IPS-18c (cell line): ENCODE data around the gene HNRNPUL2.
A peak's percentile ranks its signal among the peaks of the same experiment; 100 is the strongest.
"Not testable (repeated sequence)": the region's sequence is repeated elsewhere in the genome, so short reads cannot be mapped to it uniquely, and the experiment has no call there.

Experiments
- H3K4me3 ChIP-seq: 2 replicates; pipeline ENCODE4 v1.7.0; 2013; ENCODE audit warnings: low read depth, mild to moderate bottlenecking, low read length, moderate library complexity; ENCODE audit not compliant: insufficient read depth
- H3K9me3 ChIP-seq: one replicate; pipeline ENCODE4 v1.6.1; 2013; ENCODE audit warnings: mild to moderate bottlenecking, low read length, moderate library complexity; ENCODE audit not compliant: control insufficient read depth, insufficient read depth

The HNRNPUL2 gene

DNA sequence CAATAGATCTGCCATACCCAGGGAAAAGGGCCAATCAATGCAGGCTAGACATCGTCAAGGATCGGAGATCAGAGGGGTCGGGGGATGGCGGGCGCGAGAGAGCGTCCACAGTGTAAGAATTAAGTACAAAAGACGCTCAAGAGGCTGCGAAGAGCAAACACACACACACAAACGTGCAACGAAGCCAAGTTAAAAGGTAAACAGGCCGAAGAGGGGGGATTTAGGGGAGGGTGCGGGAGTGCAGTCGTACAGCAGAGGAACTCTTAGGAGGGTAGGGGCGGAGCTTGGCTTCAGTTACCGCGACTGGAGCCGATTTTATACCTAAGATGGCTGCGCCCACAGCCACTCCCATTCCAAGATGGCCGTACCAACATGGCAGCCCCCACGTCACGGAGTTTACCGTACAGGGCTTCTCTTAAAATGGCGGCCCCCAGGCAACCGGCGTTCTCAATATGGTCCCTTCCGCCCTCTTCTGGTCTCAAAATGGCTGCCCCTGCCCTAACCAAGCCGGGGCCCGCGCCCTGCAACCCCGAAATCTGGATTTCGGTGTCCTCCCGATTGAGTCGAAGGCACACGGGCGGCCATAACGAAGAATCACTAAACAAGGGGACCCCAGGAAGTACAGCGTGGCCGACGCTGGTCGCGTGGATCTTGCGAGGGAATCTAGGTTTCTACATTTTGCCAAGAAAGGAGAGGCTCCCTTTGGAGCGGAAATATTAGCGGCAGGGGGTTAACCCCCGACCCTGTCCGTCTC, 17.8 kb downstream of the HNRNPUL2 start:
- H3K9me3 ChIP-seq: no peaks in the 10 kb centered on the region
- peak overlapping the region; percentile 81 for H3K4me3 ChIP-seq

DNA sequence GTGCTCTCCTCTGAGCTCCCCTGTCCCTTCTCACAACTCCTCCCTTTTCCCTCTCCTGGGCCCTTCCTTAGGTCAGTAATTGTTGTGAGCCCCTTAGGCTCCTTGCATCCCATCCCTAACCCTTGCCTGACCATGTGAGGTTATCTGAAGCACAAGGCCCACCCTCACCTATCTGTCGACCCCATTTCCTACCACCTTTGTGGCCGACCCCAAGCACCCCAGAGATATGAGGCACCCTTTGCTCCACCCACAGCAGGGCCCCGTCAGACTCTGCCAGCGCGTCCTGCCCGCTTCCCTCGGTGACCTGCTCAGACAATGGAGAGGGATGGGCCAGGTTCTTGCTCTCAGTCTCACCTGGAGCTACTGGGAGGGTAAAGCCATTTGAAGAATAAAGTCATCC, 18.5 kb downstream of the HNRNPUL2 start:
- Histone ChIP-seq H3K9me3 (no peaks in the 10 kb centered on the region), H3K4me3 (peak overlapping the region; percentile 81)

DNA sequence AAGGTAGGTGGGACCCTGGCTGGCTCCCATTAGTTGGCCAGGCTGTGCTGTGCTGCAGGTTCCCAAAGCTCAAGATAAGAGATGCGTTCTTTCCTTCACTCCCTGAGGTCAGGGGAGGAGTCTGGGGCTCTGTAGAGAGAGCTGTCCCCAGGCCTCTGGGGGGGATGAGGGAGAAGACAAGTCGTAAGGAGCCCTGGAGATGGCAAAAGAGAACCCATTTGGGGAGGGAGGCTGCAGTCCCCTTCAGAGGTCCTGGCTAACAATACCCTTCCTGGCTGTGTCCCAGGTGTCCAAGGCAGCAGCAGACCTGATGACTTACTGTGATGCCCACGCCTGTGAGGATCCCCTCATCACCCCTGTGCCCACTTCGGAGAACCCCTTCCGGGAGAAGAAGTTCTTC, 18.9 kb downstream of the HNRNPUL2 start:
- no peaks in the 10 kb centered on the region for H3K9me3 ChIP-seq
- H3K4me3 ChIP-seq: peak overlapping the region; percentile 81; the same call in 1 of the 2 replicates

DNA sequence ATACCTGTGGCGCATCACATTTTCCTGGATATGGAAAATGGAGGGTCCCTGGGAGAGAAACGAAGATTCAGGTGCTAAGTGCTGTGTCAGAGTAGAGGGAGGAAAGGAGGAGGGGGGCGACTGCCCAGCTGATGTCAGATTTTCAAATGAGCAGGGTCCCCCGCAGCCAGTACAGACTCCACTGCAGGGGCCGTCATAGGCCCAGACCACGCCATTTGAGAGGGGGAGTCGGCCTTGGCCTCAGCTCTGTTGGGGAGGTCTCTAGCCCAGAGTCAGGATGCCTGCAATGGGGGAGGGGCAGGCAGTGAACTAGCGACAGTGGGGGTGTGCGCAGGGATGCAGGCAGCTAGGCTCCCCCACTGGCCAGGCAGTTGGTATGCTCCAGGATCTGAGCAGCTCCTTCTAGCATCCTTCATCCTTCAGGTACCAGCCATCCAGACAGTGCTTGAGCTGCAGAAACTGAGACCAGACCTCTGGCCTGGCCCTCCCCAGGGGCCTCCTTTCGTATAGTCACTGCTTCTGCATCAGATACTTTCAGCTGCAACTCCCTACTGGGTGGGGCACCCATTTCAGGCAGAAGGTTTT, 19.9 kb downstream of the HNRNPUL2 start, which contains the start of the genes BSCL2 and GNG3:
Gene BSCL2, minus strand, starts transcription at position 148 of the 585 bp plus-strand sequence. CDS start 229 bp downstream, outside the sequence.
Gene GNG3, plus strand, starts transcription at position 400 of the 585 bp plus-strand sequence. CDS start 620 bp downstream, outside the sequence.
- H3K4me3 ChIP-seq: peak within 1 kb of the TSS; percentile 63
- no peaks in the 10 kb centered on the region for H3K9me3 ChIP-seq

DNA sequence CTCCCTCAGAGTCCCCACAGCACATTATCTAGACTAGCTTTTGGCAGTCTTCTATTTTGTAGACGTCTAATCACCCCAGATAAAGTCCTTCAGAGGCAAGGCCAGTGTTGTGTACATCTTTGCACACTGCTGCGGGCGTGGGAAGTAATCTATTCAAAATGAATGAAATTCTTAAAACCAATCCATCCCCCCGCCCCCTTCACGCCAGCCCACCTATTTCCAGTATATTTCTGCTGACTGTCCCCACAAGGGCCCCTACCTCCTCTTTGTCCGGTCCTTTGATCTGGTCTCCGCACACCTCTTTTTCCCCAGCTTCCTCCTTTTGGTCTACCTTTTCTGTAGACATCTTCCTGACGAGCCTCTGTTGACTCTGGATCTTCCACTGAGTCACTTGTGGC, 20.4 kb downstream of the HNRNPUL2 start:
- H3K4me3 ChIP-seq: peak overlapping the region; percentile 63
- no peaks in the 10 kb centered on the region for H3K9me3 ChIP-seq

DNA sequence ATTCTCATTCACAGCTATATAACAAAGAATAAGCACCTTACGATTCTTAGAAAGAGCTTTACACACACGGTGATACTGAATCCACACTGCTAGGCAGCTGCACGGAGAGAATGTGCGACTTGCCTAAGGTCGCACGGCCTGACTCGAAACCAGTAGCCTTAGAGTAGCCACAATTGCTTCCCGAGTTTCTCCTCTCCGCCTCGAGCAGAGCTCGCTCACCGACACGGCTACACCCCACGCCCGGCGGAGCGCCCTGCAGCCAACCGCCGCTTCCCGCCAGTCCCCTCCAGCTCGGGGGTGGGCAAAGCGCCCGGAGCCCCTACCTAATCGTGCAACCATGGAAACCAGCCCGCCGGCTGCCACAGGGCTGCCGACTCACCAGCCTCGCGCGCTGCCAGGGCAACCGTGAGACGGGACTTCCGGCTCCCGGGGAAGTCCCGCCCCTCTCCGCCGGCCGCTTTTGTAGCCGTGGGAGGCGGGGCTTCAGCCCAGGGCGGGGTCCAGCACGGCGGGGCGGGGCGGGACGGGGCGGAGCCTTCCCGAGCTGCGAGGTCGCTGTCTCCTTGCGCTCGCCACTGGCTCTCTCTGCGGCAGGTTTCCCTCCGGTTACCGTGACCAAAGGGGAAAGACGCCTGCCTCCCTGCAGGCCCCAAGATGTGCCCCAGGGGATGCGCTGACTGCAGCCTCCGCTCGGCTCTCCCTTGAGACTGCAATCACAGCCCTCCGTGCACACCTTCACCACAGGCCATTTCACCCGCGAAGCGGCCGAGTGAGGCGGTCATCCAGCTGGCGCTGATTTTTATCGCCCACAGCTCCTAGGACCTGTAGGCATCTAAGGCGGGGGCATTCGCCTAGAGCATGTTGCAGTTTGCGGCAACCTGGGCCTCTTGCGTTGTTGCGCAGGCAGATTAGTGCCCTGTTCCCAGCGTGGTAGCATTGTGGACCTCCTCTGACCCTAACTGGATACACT, 21.1 kb downstream of the HNRNPUL2 start:
- no peaks in the 10 kb centered on the region for H3K9me3 ChIP-seq
- H3K4me3 ChIP-seq: peak overlapping the region; percentile 63

DNA sequence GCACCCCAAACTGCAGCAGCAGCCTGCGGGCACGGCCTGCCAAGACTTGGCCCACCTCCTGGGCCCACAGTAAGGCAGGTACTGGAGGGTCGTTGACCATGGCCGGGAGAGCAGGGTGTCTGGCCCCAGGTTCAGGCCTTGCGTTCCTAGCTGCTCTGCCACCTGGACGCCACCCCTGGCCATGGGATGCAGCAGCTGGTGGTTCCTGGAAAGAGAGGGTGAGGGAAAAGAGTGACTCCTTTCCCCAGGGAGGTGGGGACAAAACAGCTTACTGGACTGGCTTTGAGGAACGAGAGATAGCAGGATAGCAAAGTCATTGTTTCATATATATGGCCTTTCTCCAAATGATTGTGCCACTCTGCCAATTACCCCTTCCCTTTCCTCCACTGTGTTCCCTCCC, 21.8 kb downstream of the HNRNPUL2 start:
- Histone ChIP-seq H3K4me3 (peak overlapping the region; percentile 63), H3K9me3 (no peaks in the 10 kb centered on the region)

DNA sequence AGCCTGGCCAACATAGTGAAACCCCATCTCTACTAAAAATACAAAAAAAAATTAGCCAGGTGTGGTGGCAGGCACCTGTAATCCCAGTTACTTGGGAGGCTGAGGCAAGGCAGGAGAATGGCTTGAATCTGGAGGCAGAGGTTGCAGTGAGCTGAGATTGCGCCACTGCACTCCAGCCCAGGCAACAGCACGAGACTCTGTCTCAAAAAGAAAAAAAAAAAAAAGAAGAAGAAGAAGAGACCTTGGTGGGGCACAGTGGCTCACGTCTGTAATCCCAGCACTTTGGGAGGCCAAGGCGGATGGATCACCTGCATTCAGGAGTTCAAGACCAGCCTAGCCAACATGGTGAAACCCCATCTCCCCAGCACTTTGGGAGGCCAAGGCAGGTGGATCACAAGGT, 23.3 kb downstream of the HNRNPUL2 start:
- H3K9me3 ChIP-seq, H3K4me3 ChIP-seq: not testable (repeated sequence)

DNA sequence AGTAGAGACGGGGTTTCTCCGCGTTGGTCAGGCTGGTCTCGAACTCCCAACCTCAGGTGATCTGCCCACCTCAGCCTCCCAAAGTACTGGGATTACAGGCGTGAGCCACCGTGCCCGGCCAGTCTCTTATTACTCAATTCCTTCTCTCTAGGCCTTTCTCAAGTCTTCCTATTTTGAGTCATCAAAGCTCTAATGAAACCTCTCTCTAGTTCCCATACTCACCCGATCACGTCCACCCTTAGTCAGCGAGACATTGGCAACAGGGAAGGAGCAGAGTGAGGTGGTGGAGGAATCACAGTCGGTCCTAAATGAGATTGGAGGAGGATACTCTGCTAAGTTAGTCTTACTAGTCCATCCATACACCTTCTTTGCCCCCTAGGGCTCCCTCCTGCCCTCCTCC, 25.0 kb downstream of the HNRNPUL2 start:
- H3K4me3 ChIP-seq: no peak overlapping the region
- no peaks in the 10 kb centered on the region for H3K9me3 ChIP-seq

DNA sequence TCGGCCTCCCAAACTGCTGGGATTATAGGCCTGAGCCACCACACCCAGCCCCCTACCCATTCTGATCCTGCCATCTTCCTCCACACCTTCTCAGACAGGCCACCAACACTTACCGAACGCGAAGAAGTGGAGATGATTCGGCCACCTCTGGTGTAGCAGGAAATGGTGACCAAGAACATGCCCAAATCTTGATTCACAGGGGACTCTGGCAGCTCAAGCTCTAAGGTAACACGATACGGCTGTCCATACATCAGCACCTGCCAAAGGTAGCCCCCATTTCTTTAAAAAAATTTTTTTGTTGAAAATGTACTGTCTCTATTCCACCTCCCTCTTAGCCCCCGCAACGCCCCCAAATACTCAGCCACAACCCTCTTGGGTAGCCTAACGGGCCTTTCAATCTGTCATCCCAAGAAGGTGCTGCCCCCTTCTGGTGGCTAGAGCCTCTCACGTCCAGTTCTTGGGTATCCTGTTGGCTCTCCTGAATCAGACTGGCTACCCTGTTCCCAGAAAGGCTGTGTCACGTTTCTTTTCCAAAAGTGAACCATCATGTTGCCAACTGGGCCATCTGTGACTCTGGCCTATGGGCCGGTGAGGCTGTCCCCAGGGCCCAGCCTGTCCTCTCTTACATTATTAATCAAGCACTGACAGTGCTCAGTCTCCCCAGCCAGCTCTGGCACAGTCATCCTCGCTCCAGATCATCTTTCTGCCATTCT, 32.6 kb downstream of the HNRNPUL2 start:
- Histone ChIP-seq H3K4me3 (no peak overlapping the region), H3K9me3 (peaks cover 2% of the 10 kb centered on the region)

DNA sequence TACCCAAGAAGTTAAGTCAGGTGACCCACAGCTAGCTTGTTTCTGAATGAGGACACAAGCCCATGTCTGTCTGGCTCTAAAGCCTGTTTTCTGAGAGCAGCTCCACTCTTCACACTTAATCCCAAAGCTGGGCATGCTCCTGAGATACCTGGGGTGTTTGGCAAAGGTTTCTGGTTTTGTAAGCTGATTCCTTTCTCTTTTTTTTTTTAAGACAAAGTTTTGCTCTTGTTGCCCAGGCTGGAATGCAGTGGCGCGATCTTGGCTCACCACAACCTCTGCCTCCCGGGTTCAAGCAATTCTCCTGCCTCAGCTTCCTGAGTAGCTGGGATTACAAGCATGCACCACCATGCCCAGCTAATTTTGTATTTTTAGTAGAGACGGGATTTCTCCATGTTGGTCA, 33.6 kb downstream of the HNRNPUL2 start:
- H3K4me3 ChIP-seq, H3K9me3 ChIP-seq: not testable (repeated sequence)

DNA sequence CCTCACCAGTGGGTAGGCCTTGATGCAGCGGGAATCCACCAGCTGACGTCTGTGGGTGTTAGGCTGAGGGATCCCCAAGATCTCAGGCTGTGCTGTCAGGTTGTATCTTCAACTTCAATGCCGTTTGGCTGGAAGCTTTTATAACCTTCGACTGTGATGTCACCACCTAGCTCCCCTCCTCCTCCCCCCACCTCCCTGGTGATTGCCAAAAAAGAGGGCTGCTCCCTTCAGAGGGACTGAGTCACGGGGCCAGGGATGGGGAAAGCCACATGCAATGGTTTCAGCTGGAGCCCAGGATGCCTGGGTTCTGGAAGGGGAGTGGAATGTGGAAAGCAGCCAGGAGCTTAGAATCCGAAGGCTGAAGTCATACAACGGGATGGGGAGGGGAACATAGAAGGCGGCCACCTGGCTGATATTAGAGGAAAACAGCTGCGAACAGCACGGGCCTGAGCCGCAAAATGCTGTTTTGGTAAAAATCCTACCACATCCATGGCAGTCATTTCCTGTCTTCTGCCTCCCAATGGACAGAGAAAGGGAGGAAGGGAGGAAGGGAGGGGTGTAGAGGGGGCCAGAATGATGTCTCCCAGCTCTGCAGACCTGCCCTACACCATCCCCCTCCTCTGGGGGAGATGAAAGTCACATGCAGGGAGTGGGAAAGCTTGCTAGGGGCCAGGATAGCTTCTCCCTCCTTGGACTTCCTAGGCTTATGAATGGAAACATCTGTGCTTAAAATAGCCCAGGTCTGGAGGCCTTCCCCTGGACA, 37.7 kb downstream of the HNRNPUL2 start, which contains the start of gene LRRN4CL:
Gene LRRN4CL, minus strand, starts transcription at position 110 of the 763 bp plus-strand sequence. CDS start 1,022 bp downstream, outside the sequence.
- H3K9me3 ChIP-seq: peaks cover 2% of the 10 kb centered on the region
- H3K4me3 ChIP-seq: no peak within 1 kb of the TSS; the same call in 1 of the 2 replicates

DNA sequence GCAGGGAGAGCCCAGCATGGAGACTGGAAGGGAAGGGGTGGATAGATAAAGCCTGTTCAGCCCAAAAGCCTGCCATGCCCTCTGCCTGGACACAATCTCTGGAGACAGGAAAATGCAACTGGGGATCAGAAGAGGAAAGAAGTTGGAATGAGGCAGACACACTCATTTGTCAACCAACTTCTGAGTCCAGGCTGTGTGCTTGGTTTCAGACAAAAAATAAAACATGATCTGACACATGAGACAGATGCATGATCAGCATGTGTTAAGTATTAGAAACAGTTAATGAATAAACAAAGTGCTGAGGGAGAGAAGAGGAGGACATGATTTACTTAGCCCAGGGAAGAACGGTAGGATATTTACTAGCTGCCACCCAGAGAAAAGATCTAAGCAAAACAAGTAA, 38.8 kb downstream of the HNRNPUL2 start:
- Histone ChIP-seq H3K9me3 (no peaks in the 10 kb centered on the region), H3K4me3 (no peak overlapping the region; the same call in 1 of the 2 replicates)

DNA sequence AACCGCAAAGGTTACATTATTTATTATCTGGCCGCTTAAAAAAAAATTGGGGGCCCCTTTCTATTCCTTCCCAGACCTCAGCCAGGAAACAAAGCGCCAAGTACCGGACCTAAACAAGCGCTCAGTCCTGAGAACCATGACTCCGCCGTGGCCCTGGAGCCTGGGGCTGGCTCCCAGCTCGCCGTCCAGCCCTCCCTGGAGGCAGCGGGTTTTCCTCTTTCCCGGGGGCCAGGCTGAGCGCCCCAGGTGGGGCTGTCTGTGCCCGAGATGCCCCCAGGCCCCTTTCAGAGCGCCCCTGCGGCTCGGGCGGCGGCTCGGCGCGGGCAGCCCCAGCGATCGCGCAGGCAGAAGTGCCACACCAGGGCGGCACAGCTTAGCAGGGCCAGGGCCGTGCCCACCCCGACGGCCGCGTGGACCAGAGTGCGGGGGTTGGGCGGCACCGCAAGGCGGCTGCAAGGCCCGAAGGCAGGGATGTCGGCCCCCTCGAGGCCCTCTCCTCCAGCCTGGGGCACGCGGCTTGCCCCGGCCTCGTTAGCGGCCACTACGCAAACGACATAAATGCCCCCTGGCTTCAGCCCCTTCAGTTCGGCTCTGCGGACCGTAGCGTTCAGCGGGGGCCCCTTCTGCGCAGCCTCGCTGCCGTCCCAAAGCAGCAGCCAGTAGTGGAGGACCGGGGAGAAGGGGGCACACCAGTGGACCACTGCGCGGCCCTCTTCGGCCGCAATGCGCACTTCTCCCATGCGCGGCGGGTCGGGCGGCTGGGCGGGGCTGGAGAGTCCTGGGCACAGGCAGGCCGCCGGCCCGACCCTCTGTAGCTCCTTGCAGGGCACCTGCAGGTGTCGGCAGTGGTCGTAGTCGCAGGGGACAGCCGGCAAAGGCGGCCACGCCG, 39.5 kb downstream of the HNRNPUL2 start:
- H3K4me3 ChIP-seq: no peak overlapping the region; the same call in 1 of the 2 replicates

DNA sequence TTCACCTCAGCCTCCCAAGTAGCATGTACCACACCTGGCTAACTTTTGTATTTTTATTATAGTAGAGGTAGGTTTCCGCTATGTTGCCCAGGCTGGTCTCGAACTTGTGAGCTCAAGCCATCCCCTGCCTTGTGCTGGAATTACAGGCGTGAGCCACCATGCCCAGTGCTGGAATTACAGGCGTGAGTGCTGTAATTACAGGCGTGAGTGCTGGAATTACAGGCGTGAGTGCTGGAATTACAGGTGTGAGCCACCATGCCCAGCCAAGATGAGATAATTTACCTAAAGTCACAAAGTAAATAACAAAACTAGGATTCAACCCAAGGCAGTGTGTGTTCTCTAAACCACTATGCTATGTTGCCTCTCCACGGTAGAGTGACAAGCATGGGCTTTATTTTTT, 44.7 kb downstream of the HNRNPUL2 start:
- H3K4me3 ChIP-seq: no peak overlapping the region
- no peaks in the 10 kb centered on the region for H3K9me3 ChIP-seq

More for the DNA sequence above, 39.5 kb downstream of the HNRNPUL2 start:
- no peaks in the 10 kb centered on the region for H3K9me3 ChIP-seq
